ENCODE results near the gene KIF5B.
"Not testable (repeated sequence)": the region's sequence is repeated elsewhere in the genome, so short reads cannot be mapped to it uniquely, and the experiment has no call there.

Gene KIF5B

DNA sequence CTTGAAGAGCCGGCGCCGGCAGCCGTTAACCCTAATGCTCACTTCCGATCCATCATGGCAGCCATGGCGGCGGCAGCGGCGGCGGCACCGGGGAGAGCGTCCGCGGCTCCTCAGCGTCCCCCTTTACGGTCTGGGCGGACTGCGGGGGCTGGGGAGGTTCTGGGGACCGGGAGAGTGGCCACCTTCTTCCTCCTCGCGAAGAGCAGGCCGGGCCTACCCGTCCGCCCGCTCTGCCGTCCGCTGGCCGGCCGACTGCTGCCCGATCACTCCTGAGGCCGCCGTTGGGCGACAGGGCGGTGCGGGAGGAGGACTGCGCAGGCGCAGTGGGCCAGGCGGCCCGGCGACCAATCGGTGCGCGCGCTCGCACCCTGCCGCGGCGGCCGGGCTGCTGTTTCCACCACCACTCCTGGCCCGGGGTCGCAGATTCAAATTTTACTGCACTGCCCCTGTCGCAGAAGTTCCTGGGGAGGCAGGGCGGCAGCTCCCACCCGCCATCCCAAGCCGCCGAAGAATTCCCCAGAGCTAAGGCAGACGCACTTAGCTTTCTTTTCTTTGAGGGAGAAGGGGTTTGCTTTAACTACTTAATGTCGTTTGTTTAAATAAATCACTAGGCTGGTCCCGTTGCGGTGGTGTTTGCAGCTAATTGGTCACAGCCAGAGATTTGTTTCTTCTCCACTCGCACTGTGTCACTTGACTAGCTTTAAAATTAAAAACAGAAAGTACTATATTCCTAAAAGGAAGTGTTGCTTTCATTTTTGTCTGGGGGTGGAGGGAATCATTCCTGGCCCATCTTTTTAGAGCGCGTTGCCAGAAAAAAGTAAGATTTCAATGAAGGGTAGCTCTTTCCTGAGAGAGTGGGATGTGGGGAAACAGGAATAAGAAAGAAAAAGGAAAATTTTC, at the start of gene KIF5B:
Gene KIF5B (minus strand): TSS at position 290 of the 900 bp plus-strand sequence. CDS start 452 bp downstream, outside the sequence.
- peak within 1 kb of the TSS; percentile 94 for H3K4me3 ChIP-seq (ENCODE audit: low read depth, low read length)
- TF ChIP-seq, protein P1, sequence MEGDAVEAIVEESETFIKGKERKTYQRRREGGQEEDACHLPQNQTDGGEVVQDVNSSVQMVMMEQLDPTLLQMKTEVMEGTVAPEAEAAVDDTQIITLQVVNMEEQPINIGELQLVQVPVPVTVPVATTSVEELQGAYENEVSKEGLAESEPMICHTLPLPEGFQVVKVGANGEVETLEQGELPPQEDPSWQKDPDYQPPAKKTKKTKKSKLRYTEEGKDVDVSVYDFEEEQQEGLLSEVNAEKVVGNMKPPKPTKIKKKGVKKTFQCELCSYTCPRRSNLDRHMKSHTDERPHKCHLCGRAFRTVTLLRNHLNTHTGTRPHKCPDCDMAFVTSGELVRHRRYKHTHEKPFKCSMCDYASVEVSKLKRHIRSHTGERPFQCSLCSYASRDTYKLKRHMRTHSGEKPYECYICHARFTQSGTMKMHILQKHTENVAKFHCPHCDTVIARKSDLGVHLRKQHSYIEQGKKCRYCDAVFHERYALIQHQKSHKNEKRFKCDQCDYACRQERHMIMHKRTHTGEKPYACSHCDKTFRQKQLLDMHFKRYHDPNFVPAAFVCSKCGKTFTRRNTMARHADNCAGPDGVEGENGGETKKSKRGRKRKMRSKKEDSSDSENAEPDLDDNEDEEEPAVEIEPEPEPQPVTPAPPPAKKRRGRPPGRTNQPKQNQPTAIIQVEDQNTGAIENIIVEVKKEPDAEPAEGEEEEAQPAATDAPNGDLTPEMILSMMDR (IDR thresholded peaks at IDR 0.05; ENCODE audit: borderline replicate concordance, insufficient read depth, low read depth, low read length) = no peak

DNA sequence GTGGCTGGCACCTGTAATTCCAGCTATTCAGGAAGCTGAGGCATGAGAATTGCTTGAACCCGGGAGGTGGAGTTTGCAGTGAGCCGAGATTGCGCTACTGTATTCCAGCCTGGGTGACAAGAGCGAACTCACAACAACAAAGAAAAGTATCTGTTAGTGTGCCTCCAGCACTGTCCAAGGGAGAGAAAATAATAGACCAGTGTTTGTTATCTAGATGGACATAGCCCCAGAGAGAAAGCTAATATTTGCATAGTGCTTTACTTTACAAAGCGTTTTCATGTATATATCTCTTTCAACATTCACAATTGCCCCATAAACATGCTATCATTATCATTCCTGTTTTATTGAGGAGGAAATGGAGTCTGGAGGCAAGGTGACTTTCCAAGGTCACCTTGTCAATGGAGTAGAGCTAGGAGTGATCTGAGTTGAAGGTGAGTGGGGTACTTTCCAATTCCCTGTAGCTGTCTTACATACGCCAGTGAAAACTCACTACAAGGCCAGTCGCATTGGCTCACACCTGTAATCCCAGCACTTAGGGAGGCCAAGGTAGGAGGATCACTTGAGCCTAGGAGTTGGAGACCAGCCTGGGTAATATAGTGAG, 49.7 kb upstream of the KIF5B start:
- H3K4me3 ChIP-seq (ENCODE audit: low read depth, low read length) = no peak overlapping the region
- TF ChIP-seq, protein P1 (IDR thresholded peaks at IDR 0.05; ENCODE audit: borderline replicate concordance, insufficient read depth, low read depth, low read length) = no peak

DNA sequence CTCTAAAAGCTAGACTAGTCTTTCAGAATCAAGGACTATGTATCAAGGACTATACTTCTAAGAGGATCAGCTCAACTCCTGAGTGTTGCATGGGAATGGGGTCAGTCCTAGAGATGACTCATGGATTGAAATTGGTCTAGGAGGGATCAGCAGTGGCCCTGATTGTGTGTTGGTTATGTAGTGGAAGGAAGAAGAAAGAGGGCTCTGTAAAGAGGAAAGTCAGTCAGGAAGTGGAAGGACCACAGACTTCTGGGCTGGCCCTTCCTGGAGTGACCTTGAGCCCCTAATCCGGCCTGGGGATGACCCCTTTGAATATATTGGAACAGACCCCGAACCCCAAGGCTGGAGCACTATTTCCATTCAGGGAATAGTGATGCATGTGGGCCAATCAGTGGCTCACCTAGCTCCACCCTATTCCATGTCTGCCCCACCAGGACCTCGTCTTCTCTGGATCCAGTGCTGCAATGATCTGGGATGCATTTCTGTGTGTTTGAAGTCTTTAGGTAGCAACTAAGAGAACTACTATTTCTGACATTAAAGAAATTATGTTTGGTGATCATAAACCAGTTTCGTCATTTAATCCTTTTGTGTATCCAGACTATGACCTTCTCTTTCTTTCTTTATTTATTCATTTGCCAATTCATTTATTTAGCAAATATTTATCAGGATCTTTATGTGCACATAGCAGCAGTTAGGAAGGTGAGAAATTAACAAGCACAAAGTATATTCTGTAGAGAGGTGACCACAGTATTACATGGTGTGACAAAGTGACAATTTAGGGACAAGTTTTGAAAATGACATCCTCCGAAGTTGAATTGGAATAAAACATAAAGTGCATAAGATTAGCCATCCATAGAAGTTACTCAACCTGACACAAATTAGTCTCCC, 48.6 kb upstream of the KIF5B start:
- no peak overlapping the region for H3K4me3 ChIP-seq (ENCODE audit: low read depth, low read length)

DNA sequence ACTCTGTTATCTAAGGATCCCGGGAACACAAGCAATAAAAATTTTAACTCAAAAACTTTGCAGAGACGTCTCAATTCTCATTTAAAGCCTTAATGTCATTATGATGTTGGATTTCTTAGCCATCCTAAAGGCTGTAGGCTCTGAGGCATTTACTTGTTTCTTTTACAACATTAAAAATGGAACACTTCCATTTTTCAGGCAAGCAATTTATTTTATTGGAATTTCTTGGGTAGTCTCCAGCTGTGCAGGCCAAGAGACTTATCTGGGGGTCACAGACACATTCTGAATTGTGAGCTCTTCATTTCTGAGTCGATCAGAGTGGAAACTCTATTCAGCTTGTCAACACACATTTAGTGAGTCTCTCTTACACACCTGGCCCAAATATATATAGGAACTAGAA, 48.0 kb upstream of the KIF5B start:
- no peak overlapping the region for H3K4me3 ChIP-seq (ENCODE audit: low read depth, low read length)
- TF ChIP-seq, protein P1 (IDR thresholded peaks at IDR 0.05; ENCODE audit: borderline replicate concordance, insufficient read depth, low read depth, low read length) = no peak

More for the DNA sequence above, 48.6 kb upstream of the KIF5B start:
- TF ChIP-seq, protein P1 (IDR thresholded peaks at IDR 0.05; ENCODE audit: borderline replicate concordance, insufficient read depth, low read depth, low read length) = no peak

DNA sequence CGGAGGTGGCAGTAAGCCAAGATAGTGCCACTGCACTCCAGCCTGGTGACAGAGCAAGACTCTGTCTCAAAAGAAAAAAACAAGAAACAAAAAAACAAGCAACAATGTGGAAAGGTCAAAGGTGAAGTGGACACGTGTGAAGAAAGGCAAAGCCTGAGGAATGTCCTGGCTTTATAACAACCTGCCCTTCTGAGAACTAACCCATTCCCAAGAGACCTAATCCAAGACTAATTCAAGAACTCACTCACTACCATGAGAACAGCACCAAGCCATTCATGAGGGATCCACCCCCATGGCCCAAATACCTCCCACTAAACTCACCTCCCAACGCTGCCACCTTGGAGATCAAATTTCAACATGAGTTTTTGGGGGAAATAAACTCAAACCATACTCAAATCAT, 47.5 kb upstream of the KIF5B start:
- TF ChIP-seq, protein P1 (IDR thresholded peaks at IDR 0.05; ENCODE audit: borderline replicate concordance, insufficient read depth, low read depth, low read length) = no peak
- H3K4me3 ChIP-seq (ENCODE audit: low read depth, low read length) = no peak overlapping the region

DNA sequence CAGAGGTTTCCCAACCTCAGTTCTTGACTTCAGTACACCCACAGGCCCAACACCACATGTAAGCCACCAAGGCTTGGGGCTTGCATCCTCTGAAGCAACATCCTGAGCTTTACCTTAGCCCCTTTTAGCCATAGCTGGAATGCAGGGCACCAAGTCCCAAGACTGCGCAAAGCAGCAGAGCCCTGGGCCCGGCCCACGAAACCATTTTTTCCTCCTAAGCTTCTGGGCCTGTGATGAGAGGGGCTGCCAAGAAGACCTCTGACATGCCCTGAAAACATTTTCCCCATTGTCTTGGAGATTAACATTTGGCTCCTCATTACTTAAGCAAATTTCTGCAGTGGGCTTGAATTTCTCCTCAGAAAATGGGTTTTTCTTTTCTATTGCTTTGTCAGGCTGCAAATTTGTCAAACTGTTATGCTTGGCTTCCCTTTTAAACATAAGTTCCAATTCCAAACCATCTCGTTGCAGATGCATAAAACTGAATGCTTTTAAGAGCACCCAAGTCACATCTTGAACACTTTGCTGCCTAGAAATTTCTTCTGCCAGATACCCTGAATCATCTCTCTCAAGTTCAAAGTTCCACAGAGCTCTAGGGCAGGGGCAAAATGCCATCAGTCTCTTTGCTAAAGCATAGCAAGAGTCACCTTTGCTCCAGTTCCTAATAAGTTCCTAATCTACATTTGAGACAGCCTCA, 42.5 kb upstream of the KIF5B start:
- H3K4me3 ChIP-seq (ENCODE audit: low read depth, low read length) = not testable (repeated sequence)
